Measurements from ENCODE around the gene PTPRB. TPM values are rescaled to one million over a fixed set of nuclear protein-coding genes. Genes with fewer than 3 reads are reported as not detected.

Gene PTPRB
- total and polyA plus RNA-seq, 12 donors: 13.6 to 49.0 (median 36.8) TPM

GRCh38 chr12:70671698-70672097, 34.5 kb upstream of the PTPRB start:
- DNase-seq (no peak), ATAC-seq (no peak)
- no peak overlapping the region for H3K27ac ChIP-seq
- no peak for TF ChIP-seq CTCF (IDR thresholded peaks at IDR 0.05)
- peaks cover 0 to 14% (median 0%) of the 10 kb centered on the region in 9 donors for H3K4me1 ChIP-seq
- 89 to 96% methylated on average over 5 of the region's 5 CpGs for WGBS, 2 donors
- H3K4me3 ChIP-seq: no peak overlapping the region
- H3K9me3 ChIP-seq: peaks cover 0 to 9% (median 0%) of the 10 kb centered on the region in 11 donors
- no peaks in the 10 kb centered on the region for H3K36me3 ChIP-seq
- intact Hi-C loops (cut with DNase I): no loop called here
- H3K27me3 ChIP-seq: no peaks in the 10 kb centered on the region

GRCh38 chr12:70670948-70671347, 33.7 kb upstream of the PTPRB start:
- DNase-seq (no peak), ATAC-seq (no peak)
- TF ChIP-seq CTCF (IDR thresholded peaks at IDR 0.05): no peak
- WGBS, 2 donors: 56 to 63% methylated on average over 3 of the region's 3 CpGs
- Histone ChIP-seq H3K36me3 (no peaks in the 10 kb centered on the region), H3K4me3 (no peak overlapping the region), H3K27ac (no peak overlapping the region), H3K4me1 (peaks cover 0 to 14% (median 0%) of the 10 kb centered on the region in 9 donors), H3K9me3 (peaks cover 0 to 6% (median 0%) of the 10 kb centered on the region in 11 donors), H3K27me3 (no peaks in the 10 kb centered on the region)
- intact Hi-C loops (cut with DNase I): no loop called here

GRCh38 chr12:70667253-70667652, 30.0 kb upstream of the PTPRB start:
- ATAC-seq (no peak), DNase-seq (no peak)
- Histone ChIP-seq H3K27me3 (no peaks in the 10 kb centered on the region), H3K4me1 (peaks cover 0 to 14% (median 0%) of the 10 kb centered on the region in 9 donors), H3K9me3 (no peaks in the 10 kb centered on the region), H3K36me3 (no peaks in the 10 kb centered on the region), H3K4me3 (no peak overlapping the region), H3K27ac (no peak overlapping the region)
- 93 to 94% methylated on average over 2 of the region's 2 CpGs for WGBS, 2 donors
- no peak for TF ChIP-seq CTCF (IDR thresholded peaks at IDR 0.05)
- intact Hi-C loops (cut with DNase I): loop anchor here in 3 of 10 donors (10.0 kb wide), 2 partner anchors 52 to 62 kb away; no protein-coding TSS in a partner anchor

GRCh38 chr12:70666364-70666763, 29.1 kb upstream of the PTPRB start:
- WGBS, 2 donors: 99 to 100% methylated on average over 1 of the region's 1 CpG
- TF ChIP-seq CTCF (IDR thresholded peaks at IDR 0.05): no peak
- no peak overlapping the region for H3K4me3 ChIP-seq

More at GRCh38 chr12:70666364-70666763, 29.1 kb upstream of the PTPRB start:
- Histone ChIP-seq H3K4me1 (peaks cover 0 to 22% (median 8%) of the 10 kb centered on the region in 9 donors), H3K36me3 (no peaks in the 10 kb centered on the region), H3K9me3 (no peaks in the 10 kb centered on the region), H3K27me3 (no peaks in the 10 kb centered on the region), H3K27ac (no peak overlapping the region)
- no peak for DNase-seq
- intact Hi-C loops (cut with DNase I): loop anchor here in 3 of 10 donors (10.0 kb wide), 2 partner anchors 52 to 62 kb away; no protein-coding TSS in a partner anchor
- ATAC-seq: no peak
